IMR-90 (cell line): Measurements from ENCODE around the gene KLF2. TPM values are rescaled to one million over a fixed set of nuclear protein-coding genes. Genes with fewer than 3 reads are reported as not detected.

Experiments used
- ATAC-seq: fragments of 200-7000 bp; cut with Tn5 transposase; 2 replicates; pipeline ENCODE4 v1.9.1; 2020; ENCODE audit warnings: low read depth, mild to moderate bottlenecking, moderate library complexity
- BruUV-seq: library from RNA; stranded (reverse); fragments of 400-500 nt; replicated peaks from 2 replicates; lab custom pipeline; 2021; lab: Mats Ljungman, UMichigan
- CTCF ChIA-PET: fragments of 300-600 bp; formaldehyde crosslinking; extraction: SDS; loops from one replicate; lab custom pipeline; 2021; ENCODE audit warnings: antibody characterized with exemption; lab: Yijun Ruan, JAX
- POLR2A ChIA-PET: fragments of 300-600 bp; sonication (Branson Sonifier 250); formaldehyde crosslinking; loops from one replicate; lab custom pipeline; 2022; ENCODE audit warnings: antibody characterized with exemption; ENCODE audit not compliant: unreplicated experiment; lab: Charles Lee
- DNase-seq: peaks from one replicate; pipeline ENCODE4 v3.0.0; 2013
- H2AFZ ChIP-seq: replicated peaks from 2 replicates; pipeline ENCODE3; 2013; ENCODE audit warnings: low read length, mild to moderate bottlenecking; ENCODE audit not compliant: poor library complexity
- H2AK5ac ChIP-seq: 2 replicates; pipeline ENCODE4 v1.6.1; 2013; ENCODE audit warnings: low read depth, low read length, inconsistent platforms
- H2AK9ac ChIP-seq: replicated peaks from 2 replicates; pipeline ENCODE3; 2013; ENCODE audit warnings: mild to moderate bottlenecking, low read depth, low read length, moderate library complexity; ENCODE audit not compliant: poor library complexity
- H2BK120ac ChIP-seq: 2 replicates; pipeline ENCODE4 v1.6.1; 2013; ENCODE audit warnings: low read depth, low read length, inconsistent platforms
- H2BK15ac ChIP-seq: 3 replicates; pipeline ENCODE4 v1.6.1; 2013; ENCODE audit warnings: low read depth, low read length, inconsistent platforms
- H2BK20ac ChIP-seq: 2 replicates; pipeline ENCODE4 v1.6.1; 2013; ENCODE audit warnings: low read depth, mild to moderate bottlenecking, inconsistent platforms, low read length, moderate library complexity
- H2BK5ac ChIP-seq: 2 replicates; pipeline ENCODE4 v1.6.1; 2013; ENCODE audit warnings: mild to moderate bottlenecking, low read depth, low read length, inconsistent platforms; ENCODE audit not compliant: poor library complexity, severe bottlenecking
- H3K14ac ChIP-seq: replicated peaks from 2 replicates; pipeline ENCODE4 v1.6.1; 2013; ENCODE audit warnings: low read depth, low read length, inconsistent platforms
- H3K18ac ChIP-seq: 2 replicates; pipeline ENCODE4 v1.6.1; 2013; ENCODE audit warnings: low read depth, low read length, control low read depth
- H3K23ac ChIP-seq: 2 replicates; pipeline ENCODE4 v1.6.1; 2013; ENCODE audit warnings: low read depth, low read length, inconsistent platforms
- H3K27ac ChIP-seq: 2 replicates; pipeline ENCODE4 v1.5.1; 2013; ENCODE audit warnings: mild to moderate bottlenecking, control low read depth, low read length; ENCODE audit not compliant: insufficient read depth
- H3K27me3 ChIP-seq: 2 replicates; pipeline ENCODE4 v1.6.1; 2013; ENCODE audit warnings: low read length; ENCODE audit not compliant: control insufficient read depth, insufficient read depth
- H3K36me3 ChIP-seq: 2 replicates; pipeline ENCODE4 v1.6.1; 2013; ENCODE audit warnings: low read length, mixed read lengths; ENCODE audit not compliant: control insufficient read depth, insufficient read depth
- H3K4ac ChIP-seq: 2 replicates; pipeline ENCODE4 v1.6.1; 2013; ENCODE audit warnings: low read depth, low read length, inconsistent platforms
- H3K4me1 ChIP-seq: 2 replicates; pipeline ENCODE4 v1.6.1; 2013; ENCODE audit warnings: low read length, mixed read lengths; ENCODE audit not compliant: control insufficient read depth, insufficient read depth
- H3K4me2 ChIP-seq: 2 replicates; pipeline ENCODE4 v1.6.1; 2013; ENCODE audit warnings: low read depth, mild to moderate bottlenecking, control low read depth, low read length, moderate library complexity
- H3K4me3 ChIP-seq: 2 replicates; pipeline ENCODE4 v1.5.1; 2013; ENCODE audit warnings: low read depth, mild to moderate bottlenecking, control low read depth, low read length, moderate library complexity; ENCODE audit not compliant: insufficient read depth
- H3K56ac ChIP-seq: 2 replicates; pipeline ENCODE4 v1.6.1; 2013; ENCODE audit warnings: low read length, inconsistent platforms; ENCODE audit not compliant: insufficient read depth; ENCODE audit errors: extremely low read depth
- H3K79me1 ChIP-seq, 2 experiments: 2 replicates each; pipeline ENCODE4 v1.6.1; 2013; ENCODE audit warnings: low read length in 2 of 2, inconsistent platforms in 1 of 2, low read depth in 1 of 2
- H3K9ac ChIP-seq: 2 replicates; pipeline ENCODE4 v1.6.1; 2013; ENCODE audit warnings: low read depth, low read length, control low read depth
- H3K9me1 ChIP-seq: 2 replicates; pipeline ENCODE4 v1.6.1; 2013; ENCODE audit warnings: low read length, inconsistent platforms; ENCODE audit not compliant: insufficient read depth
- H3K9me3 ChIP-seq: 2 replicates; pipeline ENCODE4 v1.6.1; 2013; ENCODE audit warnings: low read length; ENCODE audit not compliant: control insufficient read depth, insufficient read depth
- H4K20me1 ChIP-seq: 2 replicates; pipeline ENCODE4 v1.6.1; 2013; ENCODE audit warnings: low read length, inconsistent platforms; ENCODE audit not compliant: insufficient read depth
- H4K5ac ChIP-seq: 2 replicates; pipeline ENCODE4 v1.6.1; 2013; ENCODE audit warnings: mild to moderate bottlenecking, low read depth, low read length, control low read depth
- H4K8ac ChIP-seq, 2 experiments: 2 replicates each; pipeline ENCODE4 v1.6.1; 2013; ENCODE audit warnings: low read depth in 2 of 2, low read length in 2 of 2, control low read depth in 1 of 2, inconsistent platforms in 1 of 2
- H4K91ac ChIP-seq: 2 replicates; pipeline ENCODE4 v1.6.1; 2013; ENCODE audit warnings: low read depth, low read length, inconsistent platforms; ENCODE audit not compliant: insufficient read depth
- BHLHE40 ChIP-seq: fragments of 150-350 bp; IDR thresholded peaks from 2 replicates; pipeline ENCODE4 v1.6.1; 2016; ENCODE audit warnings: mild to moderate bottlenecking, low read depth, low read length
- CEBPB ChIP-seq: IDR thresholded peaks from 2 replicates; pipeline ENCODE4 v1.6.1; 2012; ENCODE audit warnings: low read depth, low read length, improper control_type of control experiment
- CHD1 ChIP-seq: IDR thresholded peaks from 2 replicates; pipeline ENCODE4 v1.6.1; 2012; ENCODE audit warnings: low read depth, low read length, improper control_type of control experiment
- FOS ChIP-seq: fragments of 150-350 bp; IDR thresholded peaks from 2 replicates; pipeline ENCODE4 v1.6.1; 2016; ENCODE audit warnings: low read depth, low read length
- MAFK ChIP-seq: IDR thresholded peaks from 2 replicates; pipeline ENCODE4 v1.6.1; 2012; ENCODE audit warnings: low read depth, low read length, improper control_type of control experiment
- MAZ ChIP-seq: IDR thresholded peaks from 2 replicates; pipeline ENCODE4 v1.6.1; 2012; ENCODE audit warnings: low read depth, mild to moderate bottlenecking, low read length, improper control_type of control experiment, moderate library complexity, borderline replicate concordance
- MXI1 ChIP-seq: IDR thresholded peaks from 2 replicates; pipeline ENCODE4 v1.6.1; 2012; ENCODE audit warnings: low read depth, mild to moderate bottlenecking, low read length, moderate library complexity, borderline replicate concordance
- NFE2L2 ChIP-seq: fragments of 150-350 bp; IDR thresholded peaks from 2 replicates; pipeline ENCODE4 v1.6.1; 2016; ENCODE audit warnings: low read depth, mild to moderate bottlenecking, low read length
- POLR2A ChIP-seq: IDR thresholded peaks from 2 replicates; pipeline ENCODE4 v1.6.1; 2012; ENCODE audit warnings: mild to moderate bottlenecking, low read depth, low read length
- RAD21 ChIP-seq: IDR thresholded peaks from 2 replicates; pipeline ENCODE4 v1.6.1; 2012; ENCODE audit warnings: low read length, improper control_type of control experiment
- RCOR1 ChIP-seq: IDR thresholded peaks from 2 replicates; pipeline ENCODE4 v1.6.1; 2012; ENCODE audit warnings: mild to moderate bottlenecking, low read length, improper control_type of control experiment; ENCODE audit not compliant: insufficient replicate concordance
- RFX5 ChIP-seq: IDR thresholded peaks from 2 replicates; pipeline ENCODE4 v1.8.0; 2012; ENCODE audit warnings: low read depth, mild to moderate bottlenecking, low read length, moderate library complexity
- SMC3 ChIP-seq: fragments of 150-350 bp; IDR thresholded peaks from 2 replicates; pipeline ENCODE4 v1.6.1; 2016; ENCODE audit warnings: low read depth, mild to moderate bottlenecking, antibody characterized with exemption, low read length, moderate library complexity
- WGBS, 2 experiments: methylation state at CpG; one replicate each; pipeline versions ENCODE4 v1.1.5 to v1.1.7; 2013; ENCODE audit warnings: missing lambda C conversion rate in 2 of 2; ENCODE audit not compliant: insufficient read length in 1 of 2; ENCODE audit errors: extremely low coverage in 2 of 2; 5-methylcytosine and 5-hydroxymethylcytosine counted together
- dilution Hi-C: fragments of 300-500 bp; cut with HindIII; formaldehyde crosslinking; loops from one replicate; pipeline ENCODE4 v1.14.3; 2018; ENCODE audit warnings: low sequenced_read_pairs; ENCODE audit not compliant: unreplicated experiment
- in situ Hi-C: fragments of 300-500 bp; cut with MboI; formaldehyde crosslinking; loops from 3 replicates; pipeline ENCODE4 v1.14.3; 2019; ENCODE audit warnings: low sequenced_read_pairs, inconsistent platforms, mixed read lengths
- intact Hi-C: fragments of 100-400 bp; cut with micrococcal nuclease; formaldehyde crosslinking; loops from 2 replicates; pipeline ENCODE4 v1.10.0; 2022
- polyA plus RNA-seq, 3 experiments: library from polyadenylated mRNA; depleted of rRNA; stranded (reverse); fragments of >200 nt; gene quantifications; 2 replicates each; pipeline ENCODE4 v1.2.3, GENCODE V29; 2012; ENCODE audit warnings: low replicate concordance in 1 of 3
- total RNA-seq: library from RNA; depleted of rRNA; stranded (reverse); fragments of >200 nt; gene quantifications from 2 replicates; pipeline ENCODE4 v1.2.3, GENCODE V29; 2012
- TF ChIP-seq, protein P1 (sequence below): fragments of 150-350 bp; IDR thresholded peaks from 2 replicates; pipeline ENCODE4 v1.6.1; 2017; ENCODE audit warnings: mild to moderate bottlenecking, antibody characterized with exemption, low read length, low read depth
- TF ChIP-seq, protein P2 (sequence below): fragments of 150-350 bp; IDR thresholded peaks from 2 replicates; pipeline ENCODE4 v1.6.1; 2016; ENCODE audit warnings: low read depth, mild to moderate bottlenecking, low read length, moderate library complexity, borderline replicate concordance
- TF ChIP-seq, protein P3 (sequence below): conservative IDR thresholded peaks from 2 replicates; pipeline ENCODE4 v1.5.1; 2012; ENCODE audit warnings: mild to moderate bottlenecking, low read depth, low read length, improper control_type of control experiment

The KLF2 gene
- total and polyA plus RNA-seq, 2 of the 4 experiments (the other 2 are of a cell fraction), result 1.1 to 34.4 TPM

DNA sequence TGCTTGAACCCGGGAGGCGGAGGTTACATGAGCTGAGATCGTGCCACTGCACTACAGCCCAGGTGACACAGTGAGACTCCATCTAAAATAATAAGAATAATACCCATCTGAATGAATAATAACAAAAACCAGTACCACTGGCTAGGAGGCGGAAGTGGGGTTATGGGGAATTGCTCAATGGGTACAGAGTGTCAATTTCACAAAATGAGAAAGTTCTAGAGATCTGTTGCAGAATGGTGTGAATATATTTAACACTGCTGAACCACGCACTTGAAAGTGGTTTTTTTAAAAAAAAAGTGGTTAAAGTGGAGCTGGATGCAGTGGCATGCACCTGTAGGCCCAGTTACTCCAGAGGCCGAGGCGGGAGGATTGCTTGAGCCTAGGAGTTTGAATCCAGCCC, 18.5 kb downstream of the KLF2 start:
- no peak overlapping the region for H3K23ac ChIP-seq
- no peak overlapping the region for H3K56ac ChIP-seq
- H3K4ac ChIP-seq, result no peak overlapping the region
- ChIA-PET POLR2A (no interaction called here), CTCF (interaction anchor here (1.3 kb wide), 1 partner anchor 43 kb away, joined by 4 read pairs; no protein-coding TSS in a partner anchor)
- no peak for TF ChIP-seq MXI1
- no peak for TF ChIP-seq MAFK
- no peak for TF ChIP-seq CEBPB
- TF ChIP-seq RAD21, result no peak
- TF ChIP-seq RCOR1, result no peak
- no peak for TF ChIP-seq CHD1
- TF ChIP-seq, protein P1, sequence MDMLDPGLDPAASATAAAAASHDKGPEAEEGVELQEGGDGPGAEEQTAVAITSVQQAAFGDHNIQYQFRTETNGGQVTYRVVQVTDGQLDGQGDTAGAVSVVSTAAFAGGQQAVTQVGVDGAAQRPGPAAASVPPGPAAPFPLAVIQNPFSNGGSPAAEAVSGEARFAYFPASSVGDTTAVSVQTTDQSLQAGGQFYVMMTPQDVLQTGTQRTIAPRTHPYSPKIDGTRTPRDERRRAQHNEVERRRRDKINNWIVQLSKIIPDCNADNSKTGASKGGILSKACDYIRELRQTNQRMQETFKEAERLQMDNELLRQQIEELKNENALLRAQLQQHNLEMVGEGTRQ, result no peak
- no peak for TF ChIP-seq BHLHE40
- TF ChIP-seq FOS, result no peak
- no peak for TF ChIP-seq NFE2L2
- no peak for TF ChIP-seq RFX5
- no peak for TF ChIP-seq SMC3
- TF ChIP-seq POLR2A, result no peak
- TF ChIP-seq, protein P2, sequence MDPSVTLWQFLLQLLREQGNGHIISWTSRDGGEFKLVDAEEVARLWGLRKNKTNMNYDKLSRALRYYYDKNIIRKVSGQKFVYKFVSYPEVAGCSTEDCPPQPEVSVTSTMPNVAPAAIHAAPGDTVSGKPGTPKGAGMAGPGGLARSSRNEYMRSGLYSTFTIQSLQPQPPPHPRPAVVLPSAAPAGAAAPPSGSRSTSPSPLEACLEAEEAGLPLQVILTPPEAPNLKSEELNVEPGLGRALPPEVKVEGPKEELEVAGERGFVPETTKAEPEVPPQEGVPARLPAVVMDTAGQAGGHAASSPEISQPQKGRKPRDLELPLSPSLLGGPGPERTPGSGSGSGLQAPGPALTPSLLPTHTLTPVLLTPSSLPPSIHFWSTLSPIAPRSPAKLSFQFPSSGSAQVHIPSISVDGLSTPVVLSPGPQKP, result no peak
- TF ChIP-seq, protein P3, sequence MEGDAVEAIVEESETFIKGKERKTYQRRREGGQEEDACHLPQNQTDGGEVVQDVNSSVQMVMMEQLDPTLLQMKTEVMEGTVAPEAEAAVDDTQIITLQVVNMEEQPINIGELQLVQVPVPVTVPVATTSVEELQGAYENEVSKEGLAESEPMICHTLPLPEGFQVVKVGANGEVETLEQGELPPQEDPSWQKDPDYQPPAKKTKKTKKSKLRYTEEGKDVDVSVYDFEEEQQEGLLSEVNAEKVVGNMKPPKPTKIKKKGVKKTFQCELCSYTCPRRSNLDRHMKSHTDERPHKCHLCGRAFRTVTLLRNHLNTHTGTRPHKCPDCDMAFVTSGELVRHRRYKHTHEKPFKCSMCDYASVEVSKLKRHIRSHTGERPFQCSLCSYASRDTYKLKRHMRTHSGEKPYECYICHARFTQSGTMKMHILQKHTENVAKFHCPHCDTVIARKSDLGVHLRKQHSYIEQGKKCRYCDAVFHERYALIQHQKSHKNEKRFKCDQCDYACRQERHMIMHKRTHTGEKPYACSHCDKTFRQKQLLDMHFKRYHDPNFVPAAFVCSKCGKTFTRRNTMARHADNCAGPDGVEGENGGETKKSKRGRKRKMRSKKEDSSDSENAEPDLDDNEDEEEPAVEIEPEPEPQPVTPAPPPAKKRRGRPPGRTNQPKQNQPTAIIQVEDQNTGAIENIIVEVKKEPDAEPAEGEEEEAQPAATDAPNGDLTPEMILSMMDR, result no peak
- TF ChIP-seq MAZ, result no peak
- no peak overlapping the region for H2AK5ac ChIP-seq
- no peak overlapping the region for H4K91ac ChIP-seq
- no TSS peak for BruUV-seq
- in situ Hi-C loops (no loop called here), intact Hi-C loops (no loop called here), dilution Hi-C loops (no loop called here)
- DNase-seq, result no peak
- no peak for ATAC-seq
- no peak overlapping the region for H2AFZ ChIP-seq
- H3K27me3 ChIP-seq, result no peaks in the 10 kb centered on the region
- WGBS, 2 experiments, result 100% methylated on average over 1 of the region's 7 CpGs; no CpG with 5 or more reads in 1 of the 2 experiments
- H2BK5ac ChIP-seq, result no peak overlapping the region
- no peaks in the 10 kb centered on the region for H4K20me1 ChIP-seq
- no peak overlapping the region for H3K4me2 ChIP-seq
- H2BK15ac ChIP-seq, result no peak overlapping the region
- no peak overlapping the region for H3K9ac ChIP-seq
- H3K79me1 ChIP-seq, result no peaks in the 10 kb centered on the region
- H2BK120ac ChIP-seq, result no peak overlapping the region
- no peaks in the 10 kb centered on the region for H3K9me3 ChIP-seq
- H2BK20ac ChIP-seq, result no peak overlapping the region
- peaks cover 7% of the 10 kb centered on the region; the same call in 1 of the 2 replicates for H3K9me1 ChIP-seq
- H3K18ac ChIP-seq, result no peak overlapping the region
- H2AK9ac ChIP-seq, result no peak overlapping the region
- H4K5ac ChIP-seq, result no peak overlapping the region
- H3K4me3 ChIP-seq, result no peak overlapping the region
- H3K27ac ChIP-seq, result no peak overlapping the region
- no peak overlapping the region for H3K14ac ChIP-seq
- H3K4me1 ChIP-seq, result peaks cover 14% of the 10 kb centered on the region
- no peaks in the 10 kb centered on the region for H3K36me3 ChIP-seq
- H4K8ac ChIP-seq, result no peak overlapping the region
